Fibroblast of gingiva (primary cell): Measurements from ENCODE around the gene PIGQ.
A peak's percentile ranks its signal among the peaks of the same experiment; 100 is the strongest.

ENCODE experiments used
- DNase-seq: peaks from one replicate; pipeline ENCODE4 v3.0.0-alpha.2; 2011; ENCODE audit warnings: low read depth

PIGQ gene

DNA sequence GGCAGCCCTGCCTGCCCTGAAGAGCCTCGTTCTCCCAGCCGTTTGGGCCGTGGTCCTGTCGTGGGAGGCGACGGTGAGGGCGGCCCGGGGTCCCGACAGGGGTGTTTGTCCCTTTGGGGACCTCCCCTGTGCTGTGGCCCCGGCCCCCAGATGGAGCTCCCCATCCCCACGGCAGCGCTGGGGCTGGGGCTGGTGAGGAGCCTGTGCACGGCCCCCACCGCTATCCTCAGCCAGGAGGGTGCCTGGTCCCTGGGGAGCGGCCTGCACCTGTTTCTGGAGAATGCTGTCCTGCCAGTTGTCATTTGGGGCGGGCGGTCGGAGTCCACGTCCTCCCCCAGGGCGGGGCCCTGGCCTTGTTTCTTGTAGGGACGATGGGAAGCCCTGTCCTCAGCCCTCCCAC, 35.6 kb upstream of the PIGQ start:
- no peak for DNase-seq

DNA sequence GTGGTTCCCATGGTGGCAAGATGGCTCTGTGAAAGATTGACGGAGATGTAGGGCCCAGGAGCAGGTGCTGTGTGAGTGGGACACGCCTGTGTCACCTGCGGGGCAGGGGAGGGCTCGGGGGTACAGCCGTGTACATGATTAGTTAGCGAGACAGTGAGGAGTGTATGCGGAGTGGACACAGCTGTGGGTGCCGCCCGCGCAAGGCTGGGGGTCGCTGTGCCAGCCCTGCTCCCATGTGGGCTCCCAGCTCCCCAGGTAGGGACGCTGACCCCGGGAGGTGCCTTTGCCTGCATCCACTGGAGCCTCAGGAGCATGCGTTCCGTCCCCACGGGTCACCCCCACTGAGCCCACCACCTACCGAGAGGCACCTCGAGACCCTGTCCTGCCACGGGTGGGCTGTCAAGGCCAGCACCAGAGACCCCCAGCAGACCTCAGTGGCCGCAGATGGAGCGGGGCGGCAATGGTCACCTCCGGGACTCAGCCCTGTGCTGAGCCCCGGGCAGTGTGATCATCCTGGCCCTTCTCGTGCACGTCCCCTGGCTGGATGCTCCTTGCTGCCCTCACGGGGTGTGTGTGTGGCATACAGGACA, 34.8 kb upstream of the PIGQ start:
- no peak for DNase-seq

DNA sequence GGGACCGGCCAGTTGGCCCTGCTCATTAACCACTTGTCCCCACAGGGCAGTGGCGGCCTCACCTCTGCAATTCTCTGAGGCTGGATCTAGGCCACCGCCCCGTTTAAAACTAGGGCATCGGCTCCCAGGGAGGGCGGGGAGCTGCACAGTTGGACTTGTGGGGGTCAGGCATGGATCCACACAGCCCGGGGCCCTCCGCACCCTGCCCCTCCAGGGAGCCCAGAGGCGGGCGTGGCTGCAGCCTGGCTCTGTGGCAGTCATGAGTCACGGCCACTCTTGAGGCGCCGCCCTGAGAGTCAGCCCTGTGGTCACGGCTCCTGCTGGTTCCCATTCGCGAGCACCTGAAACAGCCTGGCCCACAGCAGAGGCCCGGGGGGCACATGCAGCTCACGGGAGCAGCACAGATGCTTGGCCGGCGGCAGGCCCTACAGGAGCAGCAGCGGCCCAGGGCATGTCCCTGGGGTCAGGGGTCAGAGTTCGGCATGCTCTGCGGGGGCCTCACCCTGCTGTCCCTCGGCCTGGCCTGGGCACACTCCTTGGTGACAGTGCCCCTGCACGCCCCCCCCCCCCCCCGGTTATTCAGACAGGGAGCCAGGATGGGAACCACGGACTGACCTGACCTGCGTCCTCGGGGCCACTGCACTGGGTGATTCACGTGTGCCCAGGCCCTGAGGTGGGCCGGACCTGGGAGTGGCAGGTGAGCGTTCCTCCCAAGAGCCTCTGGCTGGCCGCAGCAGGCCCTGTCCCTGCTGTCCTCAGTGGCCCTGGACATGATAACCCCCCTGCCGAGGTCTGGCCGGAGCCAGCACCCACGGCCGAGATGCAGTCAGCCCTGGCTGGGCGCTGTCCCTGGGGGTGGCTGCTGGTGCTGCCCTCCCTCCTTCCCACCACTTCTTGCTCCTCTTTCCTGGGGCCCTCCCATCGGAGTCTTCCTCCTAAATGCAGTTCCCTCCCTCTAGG, 34.0 kb upstream of the PIGQ start:
- peak; percentile 59 for DNase-seq

DNA sequence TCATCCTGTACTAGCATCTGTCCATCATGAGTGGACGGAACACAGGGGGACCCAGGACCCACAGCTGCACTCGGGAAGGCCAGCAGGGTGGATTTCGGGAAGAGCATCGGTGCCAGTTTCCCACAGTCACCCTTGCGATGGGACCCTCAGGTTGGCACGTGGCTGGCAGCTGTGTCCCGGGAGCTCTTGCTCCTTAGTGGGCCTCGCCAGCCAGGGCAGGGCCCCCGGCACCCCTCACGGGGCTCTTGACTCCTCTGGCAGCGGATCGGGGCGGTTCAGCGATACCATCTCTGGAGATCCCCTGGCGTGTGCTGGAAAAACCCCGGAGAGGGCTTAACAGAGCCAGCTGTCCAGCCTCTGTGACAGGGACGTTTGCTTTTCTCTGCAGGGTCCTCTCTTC, 33.0 kb upstream of the PIGQ start:
- no peak for DNase-seq

DNA sequence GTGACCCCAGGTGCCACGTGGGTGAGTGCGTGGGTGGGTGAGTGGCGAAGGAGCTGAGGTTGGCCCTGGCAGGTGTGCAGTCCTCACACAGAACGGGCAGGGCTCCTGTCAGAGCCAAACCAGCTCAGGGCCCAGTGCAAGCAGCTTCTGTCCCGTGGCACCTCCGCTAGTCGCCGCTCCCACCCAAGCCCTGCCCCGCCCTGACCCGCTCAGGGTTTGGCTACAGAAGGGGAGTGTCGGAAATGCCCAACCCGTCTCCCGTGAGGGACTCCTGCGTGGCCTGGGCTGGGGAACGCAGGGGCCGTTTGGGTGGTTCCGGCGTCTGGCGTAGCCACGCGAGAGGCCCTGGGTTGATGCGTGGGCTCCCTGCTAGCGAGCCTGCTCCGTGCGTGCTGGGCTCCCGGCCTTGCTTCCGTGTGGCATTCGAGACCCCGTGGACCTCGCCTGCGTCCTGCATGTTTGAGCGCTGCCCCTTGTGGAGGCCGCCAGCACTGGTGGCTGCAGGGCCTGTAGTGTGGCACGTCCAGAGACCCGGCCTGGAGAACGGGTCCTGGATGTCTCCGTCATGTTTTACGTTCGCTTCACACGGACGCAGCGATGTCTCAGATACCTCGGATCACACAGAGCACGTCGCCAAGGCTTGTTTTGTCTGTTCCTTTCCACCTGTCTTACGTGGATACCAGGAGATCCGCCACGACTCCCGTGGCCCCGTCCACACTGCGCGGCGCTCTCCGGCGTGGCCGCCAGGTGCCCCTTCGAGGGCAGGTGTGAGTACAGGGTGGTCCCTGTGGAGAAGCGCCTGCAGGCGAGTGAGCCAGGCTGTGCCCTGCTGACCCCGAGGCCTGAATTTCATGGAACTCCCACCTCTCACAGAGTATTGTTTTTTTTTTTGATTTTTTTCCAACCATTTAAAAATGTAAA, 32.1 kb upstream of the PIGQ start:
- DNase-seq: no peak

DNA sequence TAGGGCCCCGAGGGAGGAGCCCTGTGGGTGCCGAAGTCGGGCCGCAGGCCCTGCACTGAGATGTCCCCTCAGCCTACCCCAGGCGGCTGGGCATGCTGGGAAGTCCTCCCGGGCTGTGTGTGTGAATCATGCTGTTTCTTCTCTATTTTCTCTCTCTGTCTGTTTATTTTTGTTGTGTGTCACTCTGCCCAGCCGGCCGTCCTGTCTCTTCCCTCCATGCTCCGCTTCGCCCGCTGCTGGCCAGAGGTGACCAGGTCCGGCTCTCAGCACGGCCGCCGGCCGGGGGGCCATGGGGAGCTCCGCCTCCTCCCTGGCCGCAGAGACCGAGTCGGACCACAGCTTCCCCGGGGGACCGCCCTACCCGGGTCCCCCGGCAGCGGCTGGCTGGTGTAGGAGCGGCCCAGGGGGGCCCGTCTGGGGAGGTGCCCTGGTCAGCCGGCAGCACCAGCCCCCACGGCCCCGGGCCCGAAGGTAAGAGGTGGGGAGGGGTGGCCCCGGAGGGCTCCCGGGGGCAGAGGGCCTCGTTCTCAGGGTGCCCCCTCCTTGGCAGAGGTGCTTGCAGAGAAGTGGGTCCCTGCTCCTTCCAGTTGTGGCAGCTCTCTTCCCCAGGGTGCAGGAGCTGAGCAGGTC, 29.8 kb upstream of the PIGQ start:
- DNase-seq: peak; percentile 55

DNA sequence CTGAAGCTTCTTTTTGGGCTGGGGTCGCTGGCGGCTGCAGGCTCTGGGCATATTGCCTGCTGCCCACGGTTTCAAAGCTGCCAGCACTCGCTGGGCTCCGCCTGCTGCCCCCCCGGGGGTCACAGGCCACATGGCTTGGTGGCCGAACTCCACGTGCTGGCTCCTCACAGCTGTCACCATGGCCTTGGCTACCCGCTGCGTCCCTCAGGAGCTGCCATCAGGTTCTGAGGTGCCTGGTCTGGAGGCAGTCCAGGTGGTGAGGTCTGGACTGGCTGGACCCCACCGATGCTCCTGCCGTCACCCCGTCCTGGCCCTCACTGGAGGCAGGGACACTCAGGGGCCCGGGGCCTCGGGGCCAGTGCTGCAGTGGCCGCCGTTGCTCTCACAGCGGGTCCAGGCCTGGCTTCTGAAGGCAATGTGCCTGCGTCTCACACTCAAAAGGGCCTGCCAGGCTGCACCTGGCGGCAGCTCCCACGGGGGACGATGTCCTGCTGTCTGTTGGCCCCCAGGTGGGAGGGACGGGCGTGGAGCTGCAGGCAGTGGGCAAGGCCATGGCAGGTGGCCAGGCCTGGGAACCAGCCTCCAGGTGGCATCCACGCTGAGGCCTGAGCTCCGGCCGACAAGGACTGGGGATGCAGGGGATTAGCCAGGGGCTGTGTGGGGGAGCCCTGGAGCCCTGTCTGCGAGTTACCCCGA, 29.0 kb upstream of the PIGQ start:
- no peak for DNase-seq

DNA sequence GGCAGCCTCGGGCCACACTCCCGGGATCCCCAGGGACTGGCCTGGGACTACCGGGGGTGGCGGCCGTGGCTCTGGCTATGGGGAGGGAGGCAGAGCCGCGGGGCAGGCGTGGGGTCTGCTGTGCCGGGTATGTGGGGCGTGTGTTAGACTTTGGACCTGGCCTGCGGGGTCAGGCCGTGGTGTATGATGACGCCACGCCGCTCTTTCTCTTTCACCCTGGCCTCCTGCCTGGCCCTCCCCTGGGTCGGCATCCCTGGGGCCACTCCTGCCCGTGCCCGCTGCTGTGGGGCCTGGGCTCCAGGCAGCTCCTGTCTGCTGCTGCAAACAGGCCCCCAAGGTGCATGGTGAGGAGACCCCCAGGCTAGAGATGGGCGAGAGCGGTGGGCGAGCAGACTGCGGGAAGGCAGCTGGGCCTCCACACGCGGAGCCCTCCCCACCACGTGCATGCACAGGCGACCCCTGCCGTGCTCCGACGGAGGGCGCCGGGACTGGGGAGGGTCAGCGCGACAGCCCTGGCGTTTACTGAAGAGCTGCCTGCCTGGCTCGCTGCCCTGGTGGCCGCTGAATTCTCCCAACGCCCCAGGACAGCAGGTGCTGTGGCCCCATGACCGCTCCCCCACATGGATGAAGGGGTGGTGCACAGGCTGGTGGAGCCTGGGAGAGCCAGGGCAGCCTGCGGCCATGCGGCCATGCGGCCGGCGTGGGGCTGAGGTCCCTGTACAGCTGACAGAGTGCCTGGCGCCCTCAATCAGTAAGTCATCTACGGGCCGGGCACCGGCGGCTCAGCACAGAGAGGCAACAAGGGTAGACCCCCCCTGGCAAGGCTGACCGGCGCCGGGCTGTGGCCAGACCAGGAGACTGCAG, 26.2 kb upstream of the PIGQ start:
- DNase-seq: no peak

DNA sequence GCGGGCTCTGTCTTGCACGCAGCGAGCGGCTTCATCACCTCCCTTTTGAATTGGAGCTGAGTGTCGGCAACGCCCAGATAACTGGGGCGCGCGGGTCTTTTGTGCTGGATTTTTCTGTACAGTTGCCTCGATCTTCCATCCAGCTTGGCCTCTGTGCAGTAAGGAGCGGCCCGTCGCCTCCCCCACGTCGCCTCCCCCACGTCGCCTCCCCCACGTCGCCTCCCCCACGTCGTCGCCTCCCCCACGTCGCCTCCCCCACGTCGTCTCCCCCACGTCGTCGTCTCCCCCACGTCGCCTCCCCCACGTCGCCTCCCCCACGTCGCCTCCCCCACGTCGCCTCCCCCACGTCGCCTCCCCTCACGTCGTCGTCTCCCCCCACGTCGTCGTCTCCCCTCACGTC, 25.3 kb upstream of the PIGQ start:
- no peak for DNase-seq

DNA sequence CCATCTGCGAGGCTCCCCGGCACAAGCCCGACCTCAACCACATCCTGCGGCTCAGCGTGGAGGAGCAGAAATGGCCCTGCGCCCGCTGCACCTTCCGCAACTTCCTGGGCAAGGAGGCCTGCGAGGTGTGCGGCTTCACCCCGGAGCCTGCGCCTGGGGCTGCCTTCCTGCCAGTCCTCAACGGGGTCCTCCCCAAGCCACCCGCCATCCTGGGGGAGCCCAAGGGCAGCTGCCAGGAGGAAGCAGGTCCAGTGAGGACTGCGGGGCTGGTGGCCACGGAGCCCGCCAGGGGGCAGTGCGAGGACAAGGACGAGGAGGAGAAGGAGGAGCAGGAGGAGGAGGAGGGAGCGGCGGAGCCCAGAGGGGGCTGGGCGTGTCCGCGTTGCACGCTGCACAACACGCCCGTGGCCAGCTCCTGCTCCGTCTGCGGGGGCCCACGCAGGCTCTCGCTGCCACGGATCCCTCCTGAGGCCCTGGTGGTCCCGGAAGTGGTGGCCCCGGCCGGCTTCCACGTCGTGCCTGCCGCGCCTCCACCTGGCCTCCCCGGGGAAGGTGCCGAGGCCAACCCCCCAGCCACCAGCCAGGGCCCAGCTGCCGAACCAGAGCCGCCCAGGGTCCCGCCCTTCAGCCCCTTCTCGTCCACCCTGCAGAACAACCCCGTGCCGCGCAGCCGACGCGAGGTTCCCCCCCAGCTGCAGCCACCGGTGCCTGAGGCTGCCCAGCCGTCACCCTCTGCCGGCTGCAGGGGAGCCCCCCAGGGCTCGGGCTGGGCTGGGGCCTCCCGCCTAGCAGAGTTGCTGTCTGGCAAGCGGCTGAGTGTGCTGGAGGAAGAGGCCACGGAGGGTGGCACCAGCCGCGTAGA, 22.6 kb upstream of the PIGQ start:
- DNase-seq: peak; percentile 50

DNA sequence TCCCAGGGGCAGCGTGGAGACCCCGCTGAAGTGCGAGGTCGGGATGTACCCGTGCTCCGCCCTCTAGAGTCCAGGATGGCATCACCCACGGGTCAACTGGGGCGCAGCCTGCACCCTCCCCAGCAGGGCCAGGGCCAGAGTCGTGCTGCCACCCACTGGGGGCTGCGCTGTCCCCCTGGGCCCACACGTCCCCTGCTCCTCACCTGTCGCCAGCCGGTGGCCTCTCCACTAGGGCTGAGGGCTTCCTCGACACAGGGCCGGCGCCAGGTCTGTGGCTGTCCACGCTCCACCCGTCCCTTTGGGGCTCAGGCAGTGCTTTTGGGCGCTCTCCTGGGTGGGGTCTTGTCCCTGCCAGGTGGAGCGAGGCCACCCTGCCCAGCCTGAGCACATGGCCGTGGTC, 21.2 kb upstream of the PIGQ start:
- DNase-seq: no peak

DNA sequence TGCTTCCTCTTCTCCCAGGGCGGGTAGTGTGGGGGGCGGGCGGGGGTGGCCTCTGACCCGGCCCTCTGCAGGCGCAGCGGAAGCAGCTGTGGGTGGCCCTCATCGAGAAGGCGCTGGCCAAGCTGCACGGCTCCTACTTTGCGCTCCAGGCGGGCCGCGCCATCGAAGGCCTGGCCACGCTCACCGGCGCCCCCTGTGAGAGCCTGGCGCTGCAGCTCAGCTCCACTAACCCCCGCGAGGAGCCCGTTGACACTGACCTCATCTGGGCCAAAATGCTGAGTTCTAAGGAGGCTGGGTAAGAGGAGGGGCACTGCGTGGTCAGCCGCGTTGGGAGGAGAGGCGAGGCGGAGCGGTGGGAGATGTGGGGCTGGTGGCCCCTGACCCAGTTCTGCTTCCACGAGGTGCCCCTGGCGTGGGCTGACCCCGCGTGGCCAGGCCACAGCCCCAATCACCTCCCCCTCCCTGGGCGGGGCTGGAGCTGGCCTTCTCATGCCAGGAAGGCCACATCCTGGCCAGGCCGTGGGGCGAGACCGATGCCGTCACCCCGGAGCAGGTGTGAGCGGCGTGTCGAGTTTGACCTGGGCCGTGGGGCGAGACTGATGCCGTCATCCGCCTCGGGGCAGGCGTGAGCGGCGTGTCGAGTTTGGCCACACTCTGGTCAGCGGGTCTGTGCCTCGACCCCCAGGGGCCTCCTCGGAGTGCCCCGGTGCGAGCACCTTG, 20.1 kb upstream of the PIGQ start:
- DNase-seq: no peak

DNA sequence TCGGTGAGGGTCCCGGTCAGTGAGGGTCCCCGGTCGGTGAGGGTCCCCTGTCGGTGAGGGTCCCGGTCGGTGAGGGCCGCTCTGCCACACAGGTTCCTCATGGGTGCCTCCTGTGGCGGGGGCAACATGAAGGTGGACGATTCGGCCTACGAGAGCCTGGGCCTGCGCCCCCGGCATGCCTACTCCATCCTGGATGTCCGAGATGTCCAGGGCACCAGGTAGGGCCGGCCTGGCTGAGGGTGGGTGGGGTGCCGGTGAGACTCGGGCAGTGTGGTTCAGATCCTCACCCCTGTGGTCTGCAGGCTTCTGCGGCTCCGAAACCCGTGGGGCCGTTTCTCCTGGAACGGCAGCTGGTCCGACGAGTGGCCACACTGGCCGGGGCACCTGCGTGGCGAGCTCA, 18.6 kb upstream of the PIGQ start:
- no peak for DNase-seq

DNA sequence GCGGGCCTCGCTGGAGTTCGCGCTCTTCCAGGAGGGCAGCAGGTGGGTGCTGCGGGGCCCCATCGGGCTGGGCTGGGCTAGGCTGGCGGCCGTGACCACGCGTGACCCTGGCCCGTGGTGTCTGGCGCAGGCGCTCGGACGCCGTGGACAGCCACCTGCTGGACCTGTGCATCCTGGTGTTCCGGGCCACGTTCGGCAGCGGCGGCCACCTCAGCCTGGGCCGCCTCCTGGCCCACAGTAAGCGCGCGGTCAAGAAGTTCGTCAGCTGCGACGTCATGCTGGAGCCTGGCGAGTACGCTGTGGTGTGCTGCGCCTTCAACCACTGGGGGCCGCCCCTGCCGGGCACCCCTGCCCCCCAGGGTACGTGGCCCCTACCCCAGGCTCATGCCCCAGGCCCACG, 17.6 kb upstream of the PIGQ start:
- DNase-seq: no peak

DNA sequence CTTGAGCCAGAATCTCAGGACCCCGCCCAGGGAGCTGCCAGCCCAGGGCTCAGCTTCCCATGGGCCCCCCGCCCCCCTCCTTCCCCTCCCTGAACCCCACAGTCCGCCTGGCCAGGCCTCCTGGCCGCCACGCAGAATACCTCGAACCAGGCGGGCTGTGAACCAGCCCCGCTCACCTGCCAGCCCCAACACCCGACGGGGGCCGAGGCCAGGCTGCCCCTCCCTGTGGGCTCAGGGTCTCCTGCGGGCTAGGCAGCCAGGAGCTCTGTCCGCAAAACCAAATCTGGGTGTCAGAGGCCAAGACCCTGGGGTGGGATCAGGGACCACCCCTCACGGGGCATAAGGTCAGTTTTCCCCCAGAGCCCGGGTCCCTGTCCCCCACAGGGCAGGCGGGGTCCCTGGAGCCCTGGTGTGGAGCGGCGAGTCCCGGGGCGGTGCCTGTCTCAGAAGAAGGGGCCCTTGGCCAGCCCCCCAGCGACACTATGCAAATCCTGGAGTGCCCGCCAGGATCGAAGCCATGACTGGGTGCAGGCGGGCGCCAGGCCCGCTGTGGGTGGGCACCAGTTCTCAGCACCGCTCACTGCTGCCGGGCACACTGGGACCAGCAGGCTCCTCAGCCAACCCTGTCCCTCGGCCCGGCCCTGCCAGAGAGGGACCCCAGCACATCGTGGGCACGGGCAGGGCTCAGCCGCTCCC, 16.0 kb upstream of the PIGQ start:
- no peak for DNase-seq

DNA sequence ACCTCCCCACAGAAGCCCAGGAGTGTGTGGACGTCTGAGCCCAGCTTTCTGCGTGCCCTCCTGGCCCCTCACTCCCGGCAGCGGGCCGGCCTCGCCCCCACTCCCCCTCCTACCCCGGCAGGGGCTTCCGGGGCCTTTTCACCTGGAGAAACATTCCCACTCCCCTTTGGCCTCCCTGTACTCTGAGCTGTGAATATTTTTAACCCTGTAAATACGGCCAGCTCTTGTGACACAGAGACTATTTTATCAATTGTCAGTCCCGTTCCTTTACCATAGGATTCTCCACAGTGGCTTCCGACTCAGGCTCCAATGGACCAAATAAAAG, 15.5 kb upstream of the PIGQ start:
- DNase-seq: no peak

DNA sequence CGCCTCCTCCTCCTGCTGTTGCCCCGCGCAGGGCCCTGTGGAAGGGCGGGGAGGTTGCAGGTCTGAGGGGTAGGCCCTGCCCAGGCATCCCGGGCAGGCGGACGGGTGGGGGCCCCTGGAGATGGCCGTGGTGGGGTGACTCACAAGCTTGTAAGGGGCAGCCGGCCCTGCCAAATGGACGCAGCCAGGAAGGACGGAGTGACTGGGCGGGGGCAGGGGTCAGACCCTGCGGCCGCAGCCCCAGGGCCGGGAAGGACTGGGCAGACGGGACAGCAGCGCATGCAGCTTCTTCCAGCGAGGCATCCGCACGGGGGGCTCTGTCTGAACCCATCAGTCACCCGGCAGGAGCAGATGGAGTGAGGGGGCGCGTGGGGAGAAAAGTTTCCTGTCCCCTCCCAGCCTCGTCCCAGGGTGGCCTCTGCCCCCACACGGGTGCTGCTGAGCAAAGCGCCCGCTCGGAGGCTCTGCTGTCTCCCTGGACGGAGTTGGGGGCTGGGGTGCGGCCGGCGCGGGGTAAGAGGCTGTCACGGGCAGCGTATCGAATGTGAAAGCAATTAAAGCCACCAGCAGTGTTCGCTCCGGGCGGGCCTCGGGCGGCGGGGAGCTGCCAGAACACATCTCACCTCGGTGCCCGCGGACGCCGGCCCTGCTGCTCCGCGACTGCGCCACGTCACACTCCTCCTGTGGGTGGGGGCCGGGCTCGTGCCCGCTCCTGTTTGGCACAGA, 15.0 kb upstream of the PIGQ start:
- peak; percentile 90 for DNase-seq
